SKM-1 treated with dmso at 0.1 percent for 144 hours (cell line): ENCODE results near the gene ST3GAL3.

Experiments
- DNase-seq: peaks from one replicate; lab custom pipeline; 2025; ENCODE audit not compliant: unreplicated experiment; lab: John Stamatoyannopoulos, UW

ST3GAL3 gene

GRCh38 chr1:43874716-43875115 is 167.4 kb downstream of the ST3GAL3 start:
- DNase-seq, result no peak

- no peak for DNase-seq
Measured at GRCh38 chr1:43875331-43875730, 168.0 kb downstream of the ST3GAL3 start.

GRCh38 chr1:43877101-43877500 is 169.8 kb downstream of the ST3GAL3 start:
- no peak for DNase-seq

GRCh38 chr1:43878440-43878839 is 171.1 kb downstream of the ST3GAL3 start:
- no peak for DNase-seq

- DNase-seq, result no peak
Measured at GRCh38 chr1:43878854-43879253, 171.5 kb downstream of the ST3GAL3 start.

- DNase-seq, result no peak
Measured at GRCh38 chr1:43879414-43879813, 172.1 kb downstream of the ST3GAL3 start.

- no peak for DNase-seq
Measured at GRCh38 chr1:43879996-43880395, 172.7 kb downstream of the ST3GAL3 start.

GRCh38 chr1:43880604-43881003 is 173.3 kb downstream of the ST3GAL3 start:
- DNase-seq, result no peak

- DNase-seq, result peak; percentile 11
Measured at GRCh38 chr1:43881415-43881814, 174.1 kb downstream of the ST3GAL3 start.

GRCh38 chr1:43882763-43883162 is 175.4 kb downstream of the ST3GAL3 start:
- no peak for DNase-seq

GRCh38 chr1:43883321-43883720 is 176.0 kb downstream of the ST3GAL3 start:
- DNase-seq, result no peak

GRCh38 chr1:43885279-43885801 is 178.0 kb downstream of the ST3GAL3 start:
- no peak for DNase-seq

GRCh38 chr1:43887748-43888147 is 180.4 kb downstream of the ST3GAL3 start:
- no peak for DNase-seq

GRCh38 chr1:43890815-43891214 is 183.5 kb downstream of the ST3GAL3 start:
- no peak for DNase-seq

- no peak for DNase-seq
Measured at GRCh38 chr1:43893006-43893405, 185.7 kb downstream of the ST3GAL3 start.

- no peak for DNase-seq
Measured at GRCh38 chr1:43898981-43899380, 191.6 kb downstream of the ST3GAL3 start.

- no peak for DNase-seq
Measured at GRCh38 chr1:43900386-43900785, 193.1 kb downstream of the ST3GAL3 start.

GRCh38 chr1:43901196-43901961 is 194.0 kb downstream of the ST3GAL3 start:
- DNase-seq, result no peak

- DNase-seq, result no peak
Measured at GRCh38 chr1:43902058-43902831, 194.9 kb downstream of the ST3GAL3 start.

- no peak for DNase-seq
Measured at GRCh38 chr1:43904660-43905551, 197.6 kb downstream of the ST3GAL3 start.

GRCh38 chr1:43908226-43908625 is 200.9 kb downstream of the ST3GAL3 start:
- no peak for DNase-seq
